IPS-15b (cell line): ENCODE results near the gene TBX10.
"Not testable (repeated sequence)": the region's sequence is repeated elsewhere in the genome, so short reads cannot be mapped to it uniquely, and the experiment has no call there.

Experiments
- H3K27me3 ChIP-seq: one replicate; pipeline ENCODE4 v1.6.1; 2013; ENCODE audit warnings: low read length; ENCODE audit not compliant: control insufficient read depth, insufficient read depth
- H3K36me3 ChIP-seq: one replicate; pipeline ENCODE4 v1.6.1; 2013; ENCODE audit warnings: low read length; ENCODE audit not compliant: control insufficient read depth, insufficient read depth
- H3K4me1 ChIP-seq: one replicate; pipeline ENCODE4 v1.6.1; 2013; ENCODE audit warnings: mild to moderate bottlenecking, low read length; ENCODE audit not compliant: control insufficient read depth, insufficient read depth
- H3K4me3 ChIP-seq: one replicate; pipeline ENCODE4 v1.5.1; 2013; ENCODE audit warnings: low read depth, low read length
- H3K9ac ChIP-seq: one replicate; pipeline ENCODE4 v1.6.1; 2013; ENCODE audit warnings: low read depth, mild to moderate bottlenecking, low read length
- H3K9me3 ChIP-seq: one replicate; pipeline ENCODE4 v1.6.1; 2013; ENCODE audit warnings: mild to moderate bottlenecking, low read length; ENCODE audit not compliant: control insufficient read depth, insufficient read depth

TBX10 gene

DNA sequence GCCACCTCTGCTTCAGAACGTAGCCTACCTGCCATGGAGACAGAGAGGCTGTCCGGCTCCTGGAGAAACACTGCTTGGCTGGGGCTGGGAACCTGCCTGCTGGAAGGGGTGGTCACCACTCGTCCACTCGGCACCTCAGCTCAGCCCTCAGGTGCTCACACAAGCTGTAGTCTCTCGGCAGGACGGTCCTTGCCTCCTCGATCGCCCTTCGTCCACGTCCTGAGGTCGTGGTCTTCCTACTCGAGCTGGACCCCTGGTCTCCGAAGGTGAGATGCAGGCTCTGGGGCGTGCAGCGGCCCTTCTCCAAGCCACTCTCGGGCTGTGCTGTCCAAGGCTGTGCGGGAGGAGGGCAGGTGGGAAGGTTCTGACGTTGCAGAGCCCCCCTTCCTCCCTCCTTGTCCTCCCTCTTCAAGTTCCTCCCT lies at the start of gene TBX10:
TBX10 (minus strand) TSS at position 326 of the 422 bp plus-strand sequence; CDS start at position 35, 291 bp downstream.
- Histone ChIP-seq H3K4me1 (no peaks in the 10 kb centered on the region), H3K9ac (no peak within 1 kb of the TSS), H3K4me3 (no peak within 1 kb of the TSS), H3K27me3 (peaks cover 16% of the 10 kb centered on the region), H3K36me3 (no peaks in the 10 kb centered on the region), H3K9me3 (no peaks in the 10 kb centered on the region)

GRCh38 chr11:67689178-67689577 lies 49.6 kb upstream of the TBX10 start:
- Histone ChIP-seq H3K4me3 (no peak overlapping the region), H3K27me3 (no peaks in the 10 kb centered on the region), H3K9me3 (no peaks in the 10 kb centered on the region), H3K9ac (no peak overlapping the region), H3K36me3 (no peaks in the 10 kb centered on the region), H3K4me1 (no peaks in the 10 kb centered on the region)

- Histone ChIP-seq H3K4me3 (no peak overlapping the region), H3K9me3 (no peaks in the 10 kb centered on the region), H3K36me3 (no peaks in the 10 kb centered on the region), H3K27me3 (no peaks in the 10 kb centered on the region), H3K4me1 (no peaks in the 10 kb centered on the region), H3K9ac (no peak overlapping the region)
These were observed 48.4 kb upstream of the TBX10 start for GRCh38 chr11:67687986-67688385.

GRCh38 chr11:67685641-67686332 lies 46.2 kb upstream of the TBX10 start:
- H3K27me3 ChIP-seq, H3K9me3 ChIP-seq: not testable (repeated sequence)

GRCh38 chr11:67682126-67683034 lies 42.8 kb upstream of the TBX10 start:
- not testable (repeated sequence) for H3K9ac ChIP-seq, H3K36me3 ChIP-seq, H3K4me3 ChIP-seq, H3K27me3 ChIP-seq, H3K9me3 ChIP-seq, H3K4me1 ChIP-seq

More at GRCh38 chr11:67685641-67686332, 46.2 kb upstream of the TBX10 start:
- H3K36me3 ChIP-seq, H3K9ac ChIP-seq, H3K4me3 ChIP-seq, H3K4me1 ChIP-seq: not testable (repeated sequence)

DNA sequence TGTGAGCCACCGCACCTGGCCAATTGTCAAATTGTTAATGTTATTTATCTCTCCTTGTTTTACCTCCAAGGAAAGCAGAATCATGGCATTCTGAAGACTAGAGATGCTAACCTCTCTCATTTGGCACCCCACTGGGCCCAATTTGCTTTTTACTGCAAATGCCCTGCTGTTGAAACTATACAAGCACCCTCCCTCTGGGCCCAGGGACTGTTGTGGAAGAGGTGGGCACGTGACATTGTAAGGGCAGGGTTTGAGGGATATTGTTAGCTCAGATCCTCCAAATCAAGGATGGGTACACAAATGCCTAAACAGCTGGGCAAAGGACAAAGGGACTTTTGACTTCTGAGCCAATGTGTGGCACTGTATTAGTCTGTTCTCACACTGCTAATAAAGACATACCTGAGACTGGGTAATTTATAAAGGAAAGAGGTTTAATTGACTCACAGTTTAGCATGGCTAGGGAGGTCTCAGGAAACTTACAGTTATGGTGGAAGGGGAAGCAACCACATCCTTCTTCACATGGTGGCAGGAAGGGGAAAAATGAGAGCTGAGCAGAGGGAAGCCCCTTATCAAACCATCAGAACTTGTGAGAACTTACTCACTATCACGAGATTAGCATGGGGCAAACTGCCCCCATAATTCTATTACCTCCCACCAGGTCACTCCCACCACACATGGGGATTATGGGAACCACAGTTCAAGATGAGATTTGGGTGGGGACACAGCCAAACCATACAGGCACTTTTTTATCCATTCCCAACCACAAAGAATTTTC lies 41.3 kb upstream of the TBX10 start:
- Histone ChIP-seq H3K27me3 (no peaks in the 10 kb centered on the region), H3K9me3 (no peaks in the 10 kb centered on the region), H3K36me3 (no peaks in the 10 kb centered on the region), H3K4me1 (no peaks in the 10 kb centered on the region), H3K9ac (no peak overlapping the region), H3K4me3 (no peak overlapping the region)

DNA sequence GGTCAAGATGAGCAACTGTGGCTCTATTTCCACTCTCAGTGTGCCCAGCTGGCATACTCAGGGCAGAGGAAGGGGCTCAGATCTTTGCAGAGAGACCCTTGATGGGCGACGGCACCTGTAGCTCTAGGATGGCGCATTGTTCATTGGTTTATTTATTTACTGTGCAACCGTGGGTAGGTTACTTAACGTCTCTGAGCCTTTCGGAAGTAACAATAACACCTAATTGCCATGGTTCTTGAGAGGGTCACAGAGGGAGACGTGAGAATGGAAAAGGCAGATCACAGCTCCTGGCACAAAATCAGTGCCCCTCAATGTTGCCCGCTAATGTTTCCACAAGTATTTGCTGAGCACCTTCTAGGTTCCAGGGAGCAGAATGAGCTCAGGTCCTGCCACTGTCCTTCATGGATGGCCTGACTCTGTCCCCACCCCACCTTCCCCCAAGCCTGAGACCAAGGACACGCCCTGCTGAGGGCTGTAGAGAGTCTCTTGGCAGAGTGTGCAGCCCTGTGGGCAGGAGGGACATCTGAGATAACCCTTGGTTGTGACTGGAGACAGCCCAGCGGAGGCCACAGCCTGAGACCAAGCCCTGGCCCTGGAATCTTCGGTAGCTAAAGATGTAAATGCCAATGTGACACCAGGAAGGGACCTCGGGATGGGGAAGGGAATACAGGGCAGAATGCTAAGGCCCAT lies 35.6 kb upstream of the TBX10 start:
- Histone ChIP-seq H3K4me1 (no peaks in the 10 kb centered on the region), H3K36me3 (no peaks in the 10 kb centered on the region), H3K9me3 (no peaks in the 10 kb centered on the region), H3K27me3 (no peaks in the 10 kb centered on the region), H3K9ac (no peak overlapping the region), H3K4me3 (no peak overlapping the region)

- H3K4me3 ChIP-seq, result no peak within 1 kb of the TSS
- no peaks in the 10 kb centered on the region for H3K9me3 ChIP-seq
- no peaks in the 10 kb centered on the region for H3K27me3 ChIP-seq
- H3K9ac ChIP-seq, result no peak within 1 kb of the TSS
- no peaks in the 10 kb centered on the region for H3K4me1 ChIP-seq
- no peaks in the 10 kb centered on the region for H3K36me3 ChIP-seq
These were observed 34.9 kb upstream of the TBX10 start, which contains the start of gene ALDH3B2 for GRCh38 chr11:67674442-67674871. Gene ALDH3B2, minus strand, starts transcription at chr11:67674623. Its CDS starts 7,688 bp downstream, at chr11:67666935.

GRCh38 chr11:67673902-67674301 lies 34.3 kb upstream of the TBX10 start:
- no peaks in the 10 kb centered on the region for H3K27me3 ChIP-seq
- H3K4me3 ChIP-seq, result no peak overlapping the region
- no peaks in the 10 kb centered on the region for H3K9me3 ChIP-seq
- H3K4me1 ChIP-seq, result no peaks in the 10 kb centered on the region
- H3K36me3 ChIP-seq, result no peaks in the 10 kb centered on the region
- no peak overlapping the region for H3K9ac ChIP-seq

GRCh38 chr11:67673358-67673757 lies 33.8 kb upstream of the TBX10 start:
- Histone ChIP-seq H3K4me1 (no peaks in the 10 kb centered on the region), H3K9ac (no peak overlapping the region), H3K9me3 (no peaks in the 10 kb centered on the region), H3K36me3 (no peaks in the 10 kb centered on the region), H3K4me3 (no peak overlapping the region), H3K27me3 (no peaks in the 10 kb centered on the region)

GRCh38 chr11:67671211-67671520 lies 31.6 kb upstream of the TBX10 start:
- Histone ChIP-seq H3K36me3 (no peaks in the 10 kb centered on the region), H3K9me3 (no peaks in the 10 kb centered on the region), H3K27me3 (no peaks in the 10 kb centered on the region), H3K9ac (no peak overlapping the region), H3K4me1 (no peaks in the 10 kb centered on the region), H3K4me3 (no peak overlapping the region)
